Spleen (tissue), 11 donors: ENCODE results near the gene RASA3. TPM values are rescaled to one million over a fixed set of nuclear protein-coding genes. Genes with fewer than 3 reads are reported as not detected.
A peak's percentile ranks its signal among the peaks of the same experiment; 100 is the strongest.

Experiments
- DNase-seq: peaks from one replicate; pipeline ENCODE4 v3.0.0-alpha.2; 2020
- H3K27ac ChIP-seq, 8 donors: fragments of 200-600 bp; sonication (generic) in 7 of 8; 1 replicate in 4 of 8; 2 replicates in 4 of 8; pipeline versions ENCODE4 v1.5.0 to v1.8.0; 2016 to 2021; ENCODE audit warnings: inconsistent platforms in 4 of 8, mild to moderate bottlenecking in 4 of 8, moderate library complexity in 1 of 8
- H3K27me3 ChIP-seq, 7 donors: fragments of 200-600 bp; sonication (generic) in 6 of 7; replicated peaks in 1 of 7; 1 replicate in 4 of 7; 2 replicates in 3 of 7; pipeline versions ENCODE4 v1.5.0 to v1.8.0; 2016 to 2021; ENCODE audit warnings: inconsistent platforms in 3 of 7, mild to moderate bottlenecking in 1 of 7
- H3K36me3 ChIP-seq, 6 donors: fragments of 200-600 bp; sonication (generic) in 5 of 6; 1 replicate in 4 of 6; 2 replicates in 2 of 6; pipeline versions ENCODE4 v1.5.0 to v1.8.0; 2016 to 2021; ENCODE audit warnings: inconsistent platforms in 2 of 6
- H3K4me1 ChIP-seq, 6 donors: fragments of 200-600 bp; sonication (generic) in 5 of 6; 1 replicate in 3 of 6; 2 replicates in 3 of 6; pipeline versions ENCODE4 v1.5.0 to v1.8.0; 2016 to 2021; ENCODE audit warnings: inconsistent platforms in 3 of 6
- H3K4me3 ChIP-seq, 8 donors: fragments of 200-600 bp; sonication (generic) in 7 of 8; 1 replicate in 4 of 8; 2 replicates in 4 of 8; pipeline versions ENCODE4 v1.5.0 to v1.8.0; 2016 to 2021; ENCODE audit warnings: inconsistent platforms in 4 of 8, mild to moderate bottlenecking in 4 of 8, moderate library complexity in 2 of 8
- H3K9me3 ChIP-seq, 8 donors: fragments of 200-600 bp; sonication (generic) in 7 of 8; 1 replicate in 4 of 8; 2 replicates in 4 of 8; pipeline versions ENCODE4 v1.5.0 to v1.8.0; 2016 to 2021; ENCODE audit warnings: inconsistent platforms in 4 of 8
- POLR2A ChIP-seq, 3 donors: fragments of 450-650 bp; IDR thresholded peaks; one replicate each; pipeline ENCODE4 v1.5.1; 2017; ENCODE audit warnings: antibody characterized with exemption in 3 of 3, mild to moderate bottlenecking in 1 of 3
- POLR2AphosphoS5 ChIP-seq, 3 donors: sonication (generic); formaldehyde crosslinking; IDR thresholded peaks; one replicate each; pipeline ENCODE4 v1.5.1; 2017; ENCODE audit warnings: antibody characterized with exemption in 3 of 3
- WGBS, 5 donors: extraction: QIAGEN DNeasy Blood & Tissue Kit in 3 of 5; methylation state at CpG; one replicate each; pipeline versions ENCODE4 v1.1.5 to v1.1.7; 2013 to 2018; 5-methylcytosine and 5-hydroxymethylcytosine counted together
- intact Hi-C: fragments of 100-400 bp; cut with DNase I; formaldehyde crosslinking; loops from one replicate; pipeline ENCODE4 v1.15.0; 2023; ENCODE audit warnings: low total_unique reads
- polyA plus RNA-seq, 3 donors: library from polyadenylated mRNA; stranded (reverse); fragments of 200-250 nt; gene quantifications; one replicate each; pipeline ENCODE4 v1.2.1, GENCODE V29; 2013
- total RNA-seq, 7 donors: library from RNA; depleted of rRNA in 3 of 7; stranded (reverse); fragments of >200 nt in 3 of 7; fragmentation: NEBNext Ultra II Directional in 4 of 7; extraction: Animal tissue kit (Norgen Biotek cat#: 25700) in 4 of 7; gene quantifications; one replicate each; pipeline versions ENCODE4 v1.1.0 to v1.2.1, GENCODE V29; 2016 to 2021
- TF ChIP-seq, protein P1 (sequence below), 11 experiments: fragments of 200-600 bp in 7 of 11; fragments of 450-650 bp in 4 of 11; sonication (generic) in 4 of 11; IDR thresholded peaks in 8 of 11; conservative IDR thresholded peaks in 3 of 11; 1 replicate in 7 of 11; 2 replicates in 4 of 11; pipeline versions ENCODE4 v1.4.0 to v1.8.0; 2016 to 2021; ENCODE audit warnings: antibody characterized with exemption in 11 of 11, inconsistent platforms in 4 of 11, mild to moderate bottlenecking in 1 of 11
- donor health status: healthy with polysubstance abuse.
- donor health status: DM: no; HTN: no; CAD: no; lungs with moderate emphysema.
- donor health status: DM: no; HTN: no; CAD: no.
- donor health status: Bipolar disorder and iron deficiency.
- donor health status: healthy.
- donor health status: DM: no; HTN: no; CAD: no.
- donor health status: DM: yes; HTN: yes; CAD: no.

The RASA3 gene
- total and polyA plus RNA-seq, 10 donors, result 11.7 to 52.8 (median 47.7) TPM

DNA sequence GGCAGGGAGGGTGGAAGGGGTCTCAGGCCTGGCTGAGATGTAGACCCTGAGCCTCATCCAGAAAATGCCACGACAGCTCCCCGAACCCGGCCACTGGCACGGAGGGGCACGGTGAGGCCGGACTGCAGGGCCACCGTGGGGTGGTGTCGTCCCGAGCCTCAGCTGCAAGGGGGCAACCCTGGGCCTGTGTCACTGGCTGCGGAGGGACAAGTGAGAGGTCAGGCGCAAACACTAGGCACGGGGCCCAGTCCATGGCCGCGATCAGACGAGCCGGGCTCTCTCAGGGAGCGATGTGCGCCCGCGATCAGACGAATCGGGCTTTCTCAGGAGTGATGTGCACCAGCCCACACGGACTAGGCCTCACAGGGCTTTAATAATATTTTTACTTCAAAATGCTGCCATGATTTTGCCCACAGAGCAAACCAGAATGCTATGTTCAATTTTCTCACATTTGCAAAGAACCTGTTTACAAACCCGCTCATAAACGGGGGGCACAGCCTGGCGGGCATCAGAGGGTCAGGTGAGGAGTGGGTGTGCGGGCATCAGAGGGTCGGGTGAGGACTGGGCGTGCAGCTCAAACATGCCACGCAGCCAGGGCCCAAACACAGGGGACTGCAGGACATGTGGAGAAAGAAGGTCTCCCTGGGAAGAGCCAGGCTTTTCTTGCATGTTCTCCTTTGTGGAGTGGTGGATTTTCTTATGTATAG lies 115.9 kb downstream of the RASA3 start:
- no peak for DNase-seq
- WGBS, 5 donors, result 93 to 97% (median 95%) methylated on average over 24 to 30 of the region's 30 CpGs
- TF ChIP-seq, protein P1, sequence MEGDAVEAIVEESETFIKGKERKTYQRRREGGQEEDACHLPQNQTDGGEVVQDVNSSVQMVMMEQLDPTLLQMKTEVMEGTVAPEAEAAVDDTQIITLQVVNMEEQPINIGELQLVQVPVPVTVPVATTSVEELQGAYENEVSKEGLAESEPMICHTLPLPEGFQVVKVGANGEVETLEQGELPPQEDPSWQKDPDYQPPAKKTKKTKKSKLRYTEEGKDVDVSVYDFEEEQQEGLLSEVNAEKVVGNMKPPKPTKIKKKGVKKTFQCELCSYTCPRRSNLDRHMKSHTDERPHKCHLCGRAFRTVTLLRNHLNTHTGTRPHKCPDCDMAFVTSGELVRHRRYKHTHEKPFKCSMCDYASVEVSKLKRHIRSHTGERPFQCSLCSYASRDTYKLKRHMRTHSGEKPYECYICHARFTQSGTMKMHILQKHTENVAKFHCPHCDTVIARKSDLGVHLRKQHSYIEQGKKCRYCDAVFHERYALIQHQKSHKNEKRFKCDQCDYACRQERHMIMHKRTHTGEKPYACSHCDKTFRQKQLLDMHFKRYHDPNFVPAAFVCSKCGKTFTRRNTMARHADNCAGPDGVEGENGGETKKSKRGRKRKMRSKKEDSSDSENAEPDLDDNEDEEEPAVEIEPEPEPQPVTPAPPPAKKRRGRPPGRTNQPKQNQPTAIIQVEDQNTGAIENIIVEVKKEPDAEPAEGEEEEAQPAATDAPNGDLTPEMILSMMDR (IDR thresholded peaks at IDR 0.05 in 8 of 11, conservative IDR thresholded peaks at IDR 0.05 in 3 of 11), result no peak
- no peak for TF ChIP-seq POLR2A (IDR thresholded peaks at IDR 0.05)
- Histone ChIP-seq H3K4me3 (no peak overlapping the region), H3K27me3 (no peaks in the 10 kb centered on the region), H3K9me3 (no peaks in the 10 kb centered on the region), H3K27ac (peak overlapping the region in 3 of 8 donors; percentile 21 to 63 (median 53)), H3K4me1 (no peaks in the 10 kb centered on the region), H3K36me3 (peaks cover 5 to 91% (median 77%) of the 10 kb centered on the region in 6 donors)
- intact Hi-C loops, result no loop called here

GRCh38 chr13:114015969-114016295 lies 116.5 kb downstream of the RASA3 start:
- intact Hi-C loops, result no loop called here
- Histone ChIP-seq H3K9me3 (no peaks in the 10 kb centered on the region), H3K4me3 (no peak overlapping the region), H3K27me3 (no peaks in the 10 kb centered on the region), H3K36me3 (peaks cover under 1 to 91% (median 77%) of the 10 kb centered on the region in 6 donors), H3K27ac (peak overlapping the region in 3 of 8 donors; percentile 21 to 63 (median 53)), H3K4me1 (no peaks in the 10 kb centered on the region)
- DNase-seq, result no peak
- TF ChIP-seq, protein P1 (IDR thresholded peaks at IDR 0.05 in 8 of 11, conservative IDR thresholded peaks at IDR 0.05 in 3 of 11), result no peak
- TF ChIP-seq POLR2AphosphoS5 (IDR thresholded peaks at IDR 0.05) (no peak), POLR2A (IDR thresholded peaks at IDR 0.05) (no peak)
- WGBS, 5 donors, result 79 to 88% (median 86%) methylated on average over 7 to 11 of the region's 11 CpGs

GRCh38 chr13:114015111-114015968 lies 117.1 kb downstream of the RASA3 start:
- intact Hi-C loops, result no loop called here
- H3K36me3 ChIP-seq, result peaks cover 0 to 91% (median 75%) of the 10 kb centered on the region in 6 donors
- H3K4me3 ChIP-seq, result no peak overlapping the region
- TF ChIP-seq POLR2AphosphoS5 (IDR thresholded peaks at IDR 0.05) (peak in 1 of 3 donors; percentile 54), POLR2A (IDR thresholded peaks at IDR 0.05) (no peak)
- no peaks in the 10 kb centered on the region for H3K4me1 ChIP-seq
- 88 to 95% (median 93%) methylated on average over 32 to 40 of the region's 40 CpGs for WGBS, 5 donors
- no peaks in the 10 kb centered on the region for H3K27me3 ChIP-seq
- H3K27ac ChIP-seq, result peak overlapping the region in 4 of 8 donors; percentile 15 to 63 (median 53)
- no peak for DNase-seq
- H3K9me3 ChIP-seq, result no peaks in the 10 kb centered on the region

DNA sequence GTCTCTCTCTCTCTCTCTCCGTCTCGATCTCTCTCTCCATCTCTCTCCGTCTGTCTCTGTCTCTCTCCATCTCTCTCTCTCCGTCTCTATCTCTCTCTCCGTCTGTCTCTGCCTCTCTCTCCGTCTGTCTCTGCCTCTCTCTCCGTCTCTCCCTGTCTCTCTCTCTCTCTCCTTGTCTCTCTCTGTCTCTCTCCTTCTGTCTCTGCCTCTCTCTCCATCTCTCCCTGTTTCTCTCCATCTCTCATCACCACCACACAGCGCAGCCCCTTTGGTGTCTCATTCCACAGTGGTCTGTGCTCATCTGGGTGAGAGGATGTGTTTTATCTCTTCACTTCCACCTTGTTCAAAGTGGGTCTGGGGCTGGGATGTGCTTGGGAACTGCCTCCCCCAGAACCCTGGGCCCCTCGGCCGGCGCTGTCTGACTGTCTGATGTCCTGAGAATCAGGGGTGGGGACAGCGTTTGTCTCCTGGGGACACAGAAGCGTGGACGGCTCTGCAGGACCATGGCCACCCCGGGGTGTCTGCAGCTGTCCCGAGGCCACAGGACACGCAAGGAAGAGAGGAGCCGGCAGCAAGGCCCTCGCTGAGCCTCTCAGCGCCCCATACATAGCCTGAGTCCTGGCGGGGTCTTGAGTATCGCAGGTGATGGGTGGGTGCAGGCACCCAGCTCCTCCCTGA lies 118.3 kb downstream of the RASA3 start:
- no peak overlapping the region for H3K4me3 ChIP-seq
- no peak for DNase-seq
- 90 to 96% (median 95%) methylated on average over 22 of the region's 22 CpGs for WGBS, 5 donors
- H3K36me3 ChIP-seq, result peaks cover 0 to 94% (median 85%) of the 10 kb centered on the region in 6 donors
- intact Hi-C loops, result no loop called here
- TF ChIP-seq, protein P1 (IDR thresholded peaks at IDR 0.05 in 8 of 11, conservative IDR thresholded peaks at IDR 0.05 in 3 of 11), result no peak
- TF ChIP-seq POLR2AphosphoS5 (IDR thresholded peaks at IDR 0.05) (peak in 1 of 3 donors; percentile 8), POLR2A (IDR thresholded peaks at IDR 0.05) (no peak)
- H3K9me3 ChIP-seq, result no peaks in the 10 kb centered on the region
- peak overlapping the region in 2 of 8 donors; percentile 53 for H3K27ac ChIP-seq
- H3K4me1 ChIP-seq, result no peaks in the 10 kb centered on the region
- no peaks in the 10 kb centered on the region for H3K27me3 ChIP-seq
